Hippocampal formation (tissue), 2 donors: ENCODE data around the gene TAF13.
A peak's percentile ranks its signal among the peaks of the same experiment; 100 is the strongest.
"Not testable (repeated sequence)": the region's sequence is repeated elsewhere in the genome, so short reads cannot be mapped to it uniquely, and the experiment has no call there.

ENCODE experiments used
- DNase-seq, 2 donors: peaks; one replicate each; lab custom pipeline; 2025; lab: John Stamatoyannopoulos, UW

TAF13 gene

DNA sequence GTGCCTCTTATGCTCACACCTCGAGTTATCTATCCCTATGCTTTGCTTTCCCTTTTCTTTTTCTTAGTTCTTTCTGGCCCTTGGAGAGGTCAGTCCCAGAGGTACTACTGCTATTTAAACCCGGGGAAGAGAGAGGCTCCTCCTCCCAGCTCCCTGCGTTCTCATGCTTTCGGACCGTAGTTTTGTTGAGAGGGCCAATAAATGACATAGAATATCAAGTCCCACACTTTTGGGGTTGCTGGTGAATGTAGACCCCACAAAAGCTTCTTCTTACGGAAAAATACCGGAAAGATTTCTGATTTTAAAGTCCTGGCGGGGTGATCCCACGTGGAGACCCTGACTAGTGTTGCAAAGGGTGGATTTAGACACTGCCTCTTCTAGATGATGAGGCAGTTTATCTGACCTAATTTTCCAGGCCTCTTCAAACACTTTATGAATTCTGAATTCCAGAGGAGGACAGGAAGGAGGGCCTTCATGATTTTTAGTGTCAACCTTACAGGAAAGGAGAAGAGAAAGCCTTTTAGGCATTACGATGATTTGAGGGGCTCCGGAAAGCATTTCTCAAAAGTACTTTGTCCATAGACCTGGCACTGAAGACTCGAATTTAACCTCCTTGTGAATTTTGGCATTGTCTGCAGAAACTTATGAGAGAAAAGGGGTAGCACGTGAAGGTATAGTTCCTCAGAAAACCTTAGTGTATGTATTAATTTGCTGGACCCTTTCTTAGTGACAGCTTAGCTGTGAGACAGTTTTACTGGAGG is 15.5 kb upstream of the TAF13 start:
- peak in 1 of 2 donors; percentile 46 for DNase-seq

DNA sequence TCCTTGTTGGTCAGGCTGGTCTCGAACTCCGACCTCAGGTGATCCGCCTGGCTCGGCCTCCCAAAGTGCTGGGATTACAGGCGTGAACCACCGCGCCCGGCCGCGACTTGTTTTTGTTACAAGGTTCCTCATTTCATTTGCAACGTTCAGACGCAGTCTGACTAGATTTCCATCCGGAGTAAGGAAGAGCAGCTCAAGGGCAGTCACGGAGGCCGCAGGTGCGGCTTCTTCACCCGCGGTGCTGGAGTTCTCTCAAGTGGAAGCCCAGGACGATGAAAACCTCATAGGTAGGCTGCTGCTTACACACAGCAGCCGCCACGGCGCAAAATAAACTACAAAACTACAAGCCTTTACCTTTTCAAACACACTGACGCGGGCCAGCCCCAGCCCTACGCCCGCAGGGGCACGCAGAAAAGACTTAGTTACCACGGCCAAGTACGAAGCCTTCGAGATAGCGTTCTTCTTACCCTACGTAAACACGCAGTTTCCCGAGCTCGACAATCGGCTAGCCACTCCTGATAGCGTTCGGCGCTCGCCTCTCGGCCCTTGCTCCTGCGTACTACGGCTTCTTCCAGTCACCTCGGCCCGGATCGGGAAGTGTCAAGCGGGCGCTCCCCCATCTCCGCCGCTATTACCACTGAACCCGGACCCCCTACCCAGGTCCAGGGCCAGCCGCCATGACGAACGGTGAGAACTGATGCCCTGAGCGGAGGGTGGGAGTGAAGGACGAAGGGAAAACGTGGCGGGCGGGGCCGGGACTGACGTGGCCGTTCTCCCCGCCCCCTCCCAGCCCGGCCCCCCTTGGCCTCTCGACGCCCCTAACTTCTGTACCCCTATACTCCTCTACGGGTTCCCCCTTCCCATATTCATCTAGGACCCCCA is 14.6 kb upstream of the TAF13 start, which contains the start of gene TMEM167B:
TMEM167B (plus strand) TSS at position 569 of the 882 bp plus-strand sequence; CDS start at position 678, 109 bp downstream.
- DNase-seq = peak; percentile 90 to 95

DNA sequence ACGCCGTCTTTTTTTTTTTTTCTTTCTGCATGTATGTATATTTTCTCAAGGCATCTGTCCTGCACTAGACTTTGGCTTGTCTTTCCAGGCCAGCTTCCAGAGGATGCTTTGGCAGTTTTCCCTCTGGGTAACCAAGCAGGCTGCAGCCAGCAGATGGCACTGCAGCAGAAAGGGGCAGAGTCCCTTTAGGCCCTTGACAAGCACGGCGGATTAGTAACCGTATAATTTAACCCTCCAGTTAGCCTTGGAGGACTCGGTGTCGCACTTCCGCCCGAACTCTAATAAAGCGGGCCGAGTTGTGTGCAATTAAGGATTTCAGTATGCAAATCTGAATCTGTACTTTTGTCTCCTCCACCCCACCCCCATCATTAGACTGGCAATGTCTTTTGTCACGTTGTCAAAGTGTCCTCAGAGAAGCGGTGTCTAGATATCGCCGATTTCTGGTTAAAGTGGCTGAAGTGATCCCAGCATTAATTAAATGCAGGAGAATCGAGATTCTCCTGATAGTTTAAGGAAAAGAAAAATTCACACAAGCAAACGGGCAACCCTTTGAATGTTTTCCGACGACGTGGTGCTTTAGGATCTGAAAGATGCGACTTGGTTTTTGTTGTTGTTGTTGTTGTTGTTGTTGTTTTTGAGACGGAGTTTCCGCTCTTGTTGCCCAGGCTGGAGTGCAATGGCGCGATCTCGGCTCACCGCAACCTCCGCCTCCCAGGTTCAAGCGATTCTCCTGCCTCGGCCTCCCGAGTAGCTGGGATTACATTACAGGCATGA is 13.6 kb upstream of the TAF13 start:
- DNase-seq = peak; percentile 86 to 87

DNA sequence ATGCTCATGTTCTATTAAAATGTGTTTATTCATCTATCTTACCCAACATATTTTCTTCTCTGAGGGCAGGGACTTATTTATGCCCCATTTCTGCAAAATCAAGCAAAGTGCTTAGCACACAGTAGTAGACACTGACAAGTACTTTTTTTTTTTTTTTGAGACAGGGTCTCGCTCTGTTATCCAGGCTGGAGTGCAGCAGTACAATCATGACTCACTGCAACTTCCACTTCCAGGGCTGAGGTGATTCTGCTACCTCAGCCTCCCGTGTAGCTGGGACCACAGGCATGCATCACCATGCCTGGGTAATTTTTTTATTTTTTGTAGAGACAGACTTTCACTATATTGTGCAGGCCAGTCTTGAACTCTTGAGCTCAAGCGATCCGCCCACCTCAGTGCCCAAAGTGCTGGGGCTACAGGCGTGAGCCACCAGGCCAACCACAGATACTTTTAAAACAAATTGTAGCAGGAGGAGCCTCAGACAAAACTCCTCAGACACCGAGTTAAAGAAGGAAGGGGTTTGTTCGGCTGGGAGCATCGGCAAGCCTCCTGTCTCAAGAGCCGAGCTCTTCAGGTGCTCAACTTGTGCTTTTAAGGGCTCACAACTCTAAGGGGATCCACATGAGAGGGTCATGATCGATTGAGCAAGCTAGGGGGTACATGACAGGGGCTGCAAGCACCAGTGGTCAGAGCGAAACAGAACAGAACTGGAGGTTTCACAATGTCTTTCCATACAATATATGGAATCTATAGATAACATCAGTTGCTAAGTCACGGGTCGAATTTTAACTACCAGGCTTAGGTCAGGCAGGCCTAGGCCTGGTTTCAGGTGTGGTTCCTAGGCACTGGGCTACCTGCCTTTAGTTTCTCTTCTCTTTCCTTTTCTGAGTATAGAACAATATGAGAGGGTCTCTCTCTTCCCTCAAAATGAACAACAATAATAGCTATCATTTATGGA is 9.0 kb upstream of the TAF13 start:
- no peak for DNase-seq

DNA sequence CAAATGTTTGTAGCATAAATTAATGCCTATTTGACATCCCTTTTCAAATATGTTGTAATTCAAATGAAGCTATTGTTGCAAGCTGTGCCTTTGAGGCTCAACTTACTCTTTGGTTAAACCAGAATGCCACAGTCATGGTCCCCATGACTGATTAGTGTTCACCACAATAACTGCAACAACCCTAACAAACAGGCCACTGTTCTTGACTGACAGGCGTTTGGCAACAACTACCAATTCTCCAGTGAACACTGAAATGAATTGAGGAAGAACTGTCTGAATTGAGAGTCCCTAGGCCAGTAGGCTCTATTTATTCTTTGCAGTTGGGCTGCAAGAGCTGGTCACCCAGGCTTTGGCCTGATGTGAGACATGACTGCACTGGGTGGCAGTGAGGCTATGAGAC is 8.1 kb upstream of the TAF13 start:
- peak; percentile 73 to 94 for DNase-seq

DNA sequence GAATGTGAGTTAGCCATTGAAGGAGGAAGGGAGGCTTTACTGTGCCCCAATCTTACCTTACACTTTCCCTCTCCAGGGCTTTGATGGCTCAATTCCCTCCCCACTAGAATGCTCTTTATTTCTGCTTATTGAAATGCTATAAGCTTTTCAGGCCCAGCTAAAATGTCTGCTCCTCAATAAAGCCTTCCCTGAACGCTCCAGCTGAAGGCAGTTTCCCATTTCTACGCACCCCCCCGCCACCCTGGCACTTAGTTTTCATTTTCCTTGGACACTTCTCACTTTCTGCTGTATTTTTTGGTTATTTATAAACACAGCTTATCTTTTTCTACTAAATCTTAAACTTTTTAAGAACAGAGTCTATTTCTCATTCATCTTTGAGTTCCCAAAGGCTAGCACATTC is 7.7 kb upstream of the TAF13 start:
- no peak for DNase-seq

DNA sequence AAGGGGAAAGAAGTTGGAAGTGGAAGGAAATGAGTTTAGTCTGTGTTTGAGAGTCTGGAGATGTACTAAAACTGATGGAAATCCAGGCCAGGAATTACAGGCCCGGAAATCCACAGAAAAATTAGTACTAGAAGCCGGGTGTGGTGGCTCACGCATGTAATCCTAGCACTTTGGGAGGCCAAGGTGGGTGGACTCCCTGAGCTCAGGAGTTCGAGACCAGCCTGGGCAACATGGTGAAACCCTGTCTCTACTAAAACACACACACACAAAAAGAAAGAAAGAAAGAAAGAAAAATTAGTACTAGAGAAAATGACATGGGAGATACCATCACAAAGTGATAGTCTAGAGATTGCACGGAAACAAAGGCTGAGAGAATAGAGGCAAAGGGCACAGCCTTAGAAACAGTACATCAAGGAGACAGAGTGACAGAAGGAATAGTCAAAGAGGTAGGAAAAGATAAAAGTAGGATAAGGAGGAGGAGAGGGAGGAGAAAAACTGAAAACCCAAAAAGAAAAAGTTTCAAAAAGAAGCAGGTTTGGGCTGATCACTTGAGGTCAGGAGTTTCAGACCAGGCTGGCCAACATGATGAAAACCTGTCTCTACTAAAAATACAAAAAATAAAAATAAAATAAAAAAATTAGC is 4.8 kb upstream of the TAF13 start:
- DNase-seq = no peak

DNA sequence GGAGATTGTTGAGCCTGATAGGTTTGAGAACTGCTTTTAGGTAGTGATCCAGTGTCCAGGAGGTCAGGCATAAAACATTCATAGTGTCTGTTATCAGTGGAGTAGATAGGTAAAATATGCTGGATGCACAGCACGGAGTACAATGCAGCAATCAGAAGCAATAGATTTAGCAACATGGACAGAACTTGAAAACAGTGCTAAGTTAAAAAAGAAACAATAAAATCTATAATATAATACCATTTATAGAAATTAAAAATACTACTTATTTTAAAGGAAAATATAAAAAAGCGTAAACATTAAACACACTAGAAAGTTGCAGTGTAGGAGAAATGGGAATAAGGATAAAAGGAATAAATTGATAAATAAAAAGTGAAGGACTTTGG is 3.4 kb upstream of the TAF13 start:
- no peak for DNase-seq

DNA sequence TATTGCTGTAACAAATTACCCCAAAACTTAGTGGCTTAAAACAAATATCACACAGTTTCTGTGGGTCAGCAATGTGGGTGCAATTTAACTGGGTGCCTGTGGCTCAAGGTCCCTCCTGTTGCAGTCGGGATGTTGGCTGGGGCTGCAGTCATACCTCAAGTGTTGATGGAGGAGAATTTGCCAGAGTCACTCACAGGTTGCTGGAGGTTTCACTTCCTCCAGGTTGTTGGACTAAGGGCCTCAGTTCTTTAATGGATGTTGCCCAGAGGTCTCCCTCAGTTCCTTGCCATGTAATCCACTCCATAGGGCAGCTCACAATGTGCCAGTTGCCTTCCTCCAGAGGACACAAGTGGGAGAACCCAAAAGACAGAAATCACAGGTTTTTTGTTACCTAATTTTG is 2.5 kb upstream of the TAF13 start:
- no peak for DNase-seq

DNA sequence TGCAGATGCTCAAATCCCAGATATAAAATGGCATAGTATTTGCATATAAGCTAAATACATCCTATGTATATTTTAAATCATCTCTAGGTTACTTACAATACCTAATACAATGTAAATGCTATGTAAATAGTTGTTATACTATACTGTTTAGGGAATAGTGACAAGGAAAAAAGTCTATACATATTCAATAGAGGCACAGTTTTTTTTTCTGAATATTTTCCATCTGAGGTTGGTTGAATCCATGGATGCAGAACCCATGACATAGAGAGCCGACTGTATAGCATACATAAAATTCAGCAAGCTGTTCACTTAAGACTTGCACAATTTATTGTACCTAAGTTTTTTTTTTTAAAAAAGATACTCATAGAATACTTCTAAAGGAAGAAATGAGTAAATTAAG is 6.5 kb downstream of the TAF13 start:
- DNase-seq = no peak

DNA sequence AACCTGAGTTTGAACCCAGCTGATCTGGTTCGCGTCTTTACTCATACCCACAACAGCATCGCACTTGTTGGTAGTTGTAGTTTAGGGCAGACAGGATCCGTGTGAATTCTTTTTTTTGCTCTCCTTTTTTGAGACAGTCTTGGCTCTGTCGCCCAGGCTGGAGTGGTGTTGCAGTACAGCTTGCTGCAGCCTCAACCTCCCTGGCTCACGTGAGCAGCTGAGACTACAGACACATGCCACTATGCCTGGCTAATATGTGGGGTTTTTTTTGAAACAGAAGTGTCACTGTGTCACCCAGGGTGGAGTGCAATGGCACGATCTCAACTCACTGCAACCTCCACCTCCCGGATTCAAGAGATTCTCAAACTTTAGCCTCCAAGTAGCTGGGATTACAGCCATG is 7.9 kb downstream of the TAF13 start:
- no peak for DNase-seq

DNA sequence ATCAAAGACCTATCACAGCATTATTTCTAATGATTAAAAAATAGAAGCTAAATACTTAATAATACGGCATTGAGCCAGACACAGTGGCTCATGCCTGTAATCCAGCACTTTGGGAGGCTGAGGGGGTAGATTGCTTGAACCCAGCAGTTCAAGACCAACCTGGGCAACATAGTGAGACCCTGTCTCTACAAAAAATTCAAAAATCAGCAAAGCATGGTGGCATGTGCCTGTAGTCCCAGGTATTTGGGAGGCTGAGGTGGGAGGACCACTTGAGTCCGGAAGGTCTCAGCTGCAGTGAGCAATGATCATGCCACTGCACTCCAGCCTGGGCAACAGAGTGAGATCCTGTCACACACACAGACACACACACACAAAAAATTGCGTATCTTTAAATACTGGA is 10.7 kb downstream of the TAF13 start:
- DNase-seq = no peak

DNA sequence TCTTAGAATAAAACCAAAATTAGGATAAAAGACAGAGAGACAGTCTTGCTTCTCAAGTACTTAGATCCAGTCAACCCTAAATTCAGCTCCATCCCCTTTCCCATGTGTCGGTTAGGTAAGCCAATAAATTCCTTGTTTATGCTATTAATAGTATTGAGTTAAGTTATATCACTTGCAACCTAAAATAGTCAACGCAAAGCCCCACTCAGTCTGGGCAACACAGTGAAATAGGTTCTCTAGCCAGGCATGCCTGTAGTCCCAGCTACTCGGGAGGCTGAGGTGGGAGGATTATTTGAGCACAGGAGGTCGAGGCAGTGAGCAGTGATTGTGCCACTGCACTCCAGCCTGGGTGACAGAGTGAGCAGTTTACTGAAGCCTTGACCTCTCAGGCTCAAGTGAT is 14.6 kb downstream of the TAF13 start:
- no peak for DNase-seq

DNA sequence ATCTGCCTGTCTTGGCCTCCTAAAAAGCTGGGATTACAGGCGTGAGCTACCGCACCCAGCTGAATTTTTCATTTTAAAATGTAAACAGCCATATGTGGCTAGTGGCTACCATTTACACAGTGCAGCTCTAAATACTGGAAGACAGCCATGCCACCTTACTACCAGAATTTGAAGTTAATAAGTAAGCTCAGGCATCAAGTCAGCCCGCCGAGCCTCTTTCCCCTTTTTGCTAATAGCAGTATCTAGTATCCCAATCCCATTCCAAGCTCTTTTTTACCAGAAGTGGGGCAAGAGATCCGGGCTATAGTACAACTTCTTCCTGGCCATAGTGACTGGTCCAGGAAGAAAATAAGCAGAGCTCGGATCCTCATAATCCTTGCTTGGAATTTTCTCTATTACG is 15.1 kb downstream of the TAF13 start:
- no peak for DNase-seq

DNA sequence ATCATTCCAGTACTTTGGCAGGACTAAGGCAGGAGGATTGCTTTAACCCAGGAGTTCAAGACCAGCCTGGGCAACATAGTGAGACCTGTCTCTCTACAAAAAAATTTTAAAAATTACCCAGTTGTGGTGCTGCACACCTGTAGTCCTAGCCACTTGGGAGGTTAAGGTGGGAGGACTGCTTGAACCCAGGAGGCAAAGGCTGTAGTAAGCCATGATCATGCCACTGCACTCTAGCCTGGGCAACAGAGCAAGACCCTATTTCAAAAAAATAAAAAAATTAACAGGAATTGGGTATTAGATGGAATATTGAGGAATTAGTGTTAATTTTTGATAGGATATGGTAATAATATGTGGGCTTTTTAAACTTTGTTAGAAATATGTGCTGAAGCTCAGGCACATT is 16.8 kb downstream of the TAF13 start:
- DNase-seq = no peak

DNA sequence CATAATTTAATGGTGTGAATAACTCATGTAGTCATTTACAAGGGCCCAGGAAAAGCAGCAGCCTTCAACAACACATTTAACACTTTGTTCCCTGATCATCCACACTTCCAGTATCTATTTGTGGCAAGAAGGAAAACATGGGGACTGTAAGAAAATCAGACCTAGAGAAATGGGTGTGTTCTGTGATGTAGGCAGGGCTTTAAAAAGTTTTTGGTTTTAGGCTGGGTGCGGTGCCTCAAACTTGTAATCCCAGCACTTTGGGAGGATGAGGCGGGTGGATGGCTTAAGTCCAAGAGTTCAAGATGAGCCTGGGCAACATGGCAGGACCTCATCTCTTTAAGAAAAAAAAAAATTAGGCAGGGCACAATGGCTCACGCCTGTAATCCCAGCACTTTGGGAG is 19.7 kb downstream of the TAF13 start:
- no peak for DNase-seq

DNA sequence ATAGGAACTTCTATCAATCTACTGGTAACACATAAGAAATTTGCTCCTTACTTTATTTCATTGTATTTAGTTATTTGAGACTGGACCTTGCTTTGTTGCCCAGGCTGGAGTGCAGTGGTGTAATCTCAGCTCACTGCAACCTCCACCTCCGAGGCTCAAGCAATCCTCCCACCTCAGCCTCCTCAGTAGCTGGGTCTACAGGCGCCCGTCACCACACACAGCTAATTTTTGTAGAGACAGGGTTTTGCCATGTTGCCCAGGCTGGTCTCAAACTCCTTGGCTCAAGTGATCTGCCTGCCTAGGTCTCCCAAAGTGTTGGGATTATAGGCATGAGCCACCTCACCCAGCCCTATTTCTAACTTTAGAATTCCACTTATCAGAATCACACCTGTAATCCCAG is 23.7 kb downstream of the TAF13 start:
- DNase-seq = not testable (repeated sequence)

DNA sequence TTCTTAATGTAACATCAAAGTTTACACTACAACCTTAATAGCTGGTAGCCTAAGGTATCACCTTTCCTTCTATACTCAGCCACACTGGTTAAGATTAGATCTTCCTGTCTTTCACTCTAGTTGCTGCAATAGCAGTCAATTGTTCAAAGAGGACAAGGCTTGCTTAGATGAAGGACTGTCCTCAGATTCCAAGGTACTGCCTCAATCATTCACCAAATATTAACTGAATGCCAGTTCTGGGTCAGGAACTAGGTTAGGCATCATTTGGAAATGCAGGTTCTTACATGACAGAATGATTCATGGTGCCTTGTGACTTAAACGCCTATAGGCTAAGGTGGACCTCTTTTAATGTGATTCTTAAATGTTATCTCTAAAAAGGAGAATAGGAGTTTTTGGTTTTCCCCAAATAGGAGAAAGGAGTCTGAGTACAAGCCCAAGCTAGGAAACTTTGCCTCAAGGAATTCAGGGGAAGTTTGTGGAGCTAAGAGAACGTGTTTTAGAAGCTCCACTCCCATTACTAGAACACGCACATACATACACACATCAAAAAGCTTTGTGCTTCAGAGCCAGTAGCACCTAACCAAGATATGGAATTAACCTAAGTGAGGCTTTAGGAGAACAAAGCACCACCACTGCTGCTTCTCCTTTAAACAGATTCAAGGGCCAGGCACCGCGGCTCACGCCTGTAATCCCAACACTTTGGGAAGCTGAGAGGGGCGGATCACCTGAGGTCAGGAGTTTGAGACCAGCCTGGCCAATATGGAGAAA is 25.4 kb downstream of the TAF13 start:
- DNase-seq = no peak

DNA sequence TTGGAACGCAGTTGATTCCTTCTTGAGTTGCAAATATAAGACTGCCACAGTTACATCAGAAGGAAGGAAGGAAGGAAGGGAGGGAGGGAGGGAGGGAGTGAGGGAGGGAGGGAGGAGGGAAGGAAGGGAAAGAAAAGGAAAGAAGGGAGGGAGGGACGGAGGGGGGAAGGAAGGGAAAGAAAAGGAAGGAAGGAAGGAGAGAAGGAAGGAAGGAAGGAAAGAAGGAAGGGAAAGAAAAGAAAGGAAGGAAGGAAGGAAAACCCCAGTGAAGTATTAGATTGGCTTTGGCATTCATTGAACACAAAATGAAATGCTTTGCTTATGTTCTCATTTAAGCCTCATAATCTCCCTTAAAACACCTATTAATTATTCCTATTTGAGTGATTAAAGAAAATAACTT is 27.5 kb downstream of the TAF13 start:
- DNase-seq = no peak

DNA sequence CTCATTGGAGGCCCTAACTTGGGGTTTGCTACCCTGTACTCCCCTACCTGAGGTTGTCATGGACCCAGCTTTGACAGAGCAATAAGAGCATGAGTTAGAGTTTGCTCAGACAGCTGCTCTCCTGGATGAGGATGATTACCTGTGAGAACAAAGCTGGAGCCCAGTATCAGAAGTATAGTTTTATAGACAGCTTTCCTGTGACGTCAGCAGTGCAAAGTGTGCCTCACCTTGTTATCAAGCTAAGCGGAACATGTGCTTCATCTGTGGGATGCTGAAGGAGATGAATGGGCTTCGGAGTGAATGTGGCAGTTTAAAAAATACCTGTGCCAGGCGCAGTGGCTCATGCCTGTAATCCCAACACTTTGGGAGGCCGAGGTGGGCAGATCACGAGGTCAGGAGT is 28.5 kb downstream of the TAF13 start:
- no peak for DNase-seq
